ENCODE measurements around the gene NLRP5.

DNA sequence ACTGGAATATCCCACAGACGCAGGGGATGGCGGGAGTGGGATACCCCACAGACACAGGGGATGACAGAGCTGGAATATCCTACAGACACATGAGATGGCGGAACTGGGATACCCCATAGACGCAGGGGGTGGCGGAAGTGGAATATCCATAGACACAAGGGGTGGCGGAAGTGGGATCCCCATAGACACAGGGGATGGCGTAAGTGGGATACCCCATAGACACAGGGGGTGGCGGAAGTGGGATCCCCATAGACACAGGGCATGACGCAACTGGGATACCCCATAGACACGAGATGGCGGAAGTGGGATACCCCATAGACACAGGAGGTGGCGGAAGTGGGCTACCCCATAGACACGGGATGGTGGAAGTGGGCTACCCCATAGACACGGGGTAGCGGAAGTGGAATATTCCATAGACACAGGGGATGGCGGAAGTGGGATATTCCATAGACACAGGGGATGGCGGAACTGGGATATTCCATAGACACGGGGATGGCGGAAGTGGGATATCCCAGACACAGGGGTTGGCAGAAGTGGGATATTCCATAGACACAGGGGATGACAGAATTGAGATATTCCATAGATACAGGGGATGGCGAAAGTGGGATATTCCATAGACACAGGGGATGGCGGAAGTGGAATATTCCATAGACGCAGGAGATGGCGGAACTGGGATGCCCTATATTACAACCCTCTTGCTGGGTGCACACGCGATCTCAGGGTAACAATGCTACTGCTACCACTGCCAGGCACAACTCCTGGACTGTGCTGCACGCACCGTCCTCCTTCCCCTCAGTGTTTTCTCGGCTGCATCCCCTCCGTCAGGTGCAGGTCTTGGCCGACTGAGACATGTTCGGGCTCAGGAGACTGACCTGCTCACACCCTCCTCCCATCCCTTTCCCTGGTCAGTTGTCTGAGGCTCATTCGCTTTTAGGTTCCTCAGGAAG is 106.4 kb downstream of the NLRP5 start:
- TF ChIP-seq, protein P1, sequence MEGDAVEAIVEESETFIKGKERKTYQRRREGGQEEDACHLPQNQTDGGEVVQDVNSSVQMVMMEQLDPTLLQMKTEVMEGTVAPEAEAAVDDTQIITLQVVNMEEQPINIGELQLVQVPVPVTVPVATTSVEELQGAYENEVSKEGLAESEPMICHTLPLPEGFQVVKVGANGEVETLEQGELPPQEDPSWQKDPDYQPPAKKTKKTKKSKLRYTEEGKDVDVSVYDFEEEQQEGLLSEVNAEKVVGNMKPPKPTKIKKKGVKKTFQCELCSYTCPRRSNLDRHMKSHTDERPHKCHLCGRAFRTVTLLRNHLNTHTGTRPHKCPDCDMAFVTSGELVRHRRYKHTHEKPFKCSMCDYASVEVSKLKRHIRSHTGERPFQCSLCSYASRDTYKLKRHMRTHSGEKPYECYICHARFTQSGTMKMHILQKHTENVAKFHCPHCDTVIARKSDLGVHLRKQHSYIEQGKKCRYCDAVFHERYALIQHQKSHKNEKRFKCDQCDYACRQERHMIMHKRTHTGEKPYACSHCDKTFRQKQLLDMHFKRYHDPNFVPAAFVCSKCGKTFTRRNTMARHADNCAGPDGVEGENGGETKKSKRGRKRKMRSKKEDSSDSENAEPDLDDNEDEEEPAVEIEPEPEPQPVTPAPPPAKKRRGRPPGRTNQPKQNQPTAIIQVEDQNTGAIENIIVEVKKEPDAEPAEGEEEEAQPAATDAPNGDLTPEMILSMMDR (conservative IDR thresholded peaks at IDR 0.05; ENCODE audit: low read length): no peak
- TF ChIP-seq EZH2phosphoT487 (IDR thresholded peaks at IDR 0.05; ENCODE audit: borderline replicate concordance): no peak

Data from Loucy (cell line).